Stimulated activated CD4-positive, alpha-beta T cell treated with anti-CD3 and anti-CD28 coated beads, Interleukin-4, amount 100 ng/mL, for 24 hours (primary cell): Measurements from ENCODE around the gene LRRN3.

ENCODE experiments used
- DNase-seq: peaks from one replicate; pipeline ENCODE4 v3.0.0-alpha.2; 2020

Gene LRRN3

GRCh38 chr7:111173528-111173927, 82.6 kb downstream of the LRRN3 start:
- DNase-seq: no peak

- DNase-seq: no peak
Measured at GRCh38 chr7:111173990-111174389, 83.1 kb downstream of the LRRN3 start.

- DNase-seq: no peak
Measured at GRCh38 chr7:111174510-111174909, 83.6 kb downstream of the LRRN3 start.
